Transverse colon (tissue), 4 donors: ENCODE results near the gene OTUD7B.

Source experiments
- EP300 ChIP-seq: sonication (generic); formaldehyde crosslinking; IDR thresholded peaks from one replicate; pipeline ENCODE4 v1.6.1; 2017; ENCODE audit warnings: antibody characterized with exemption, low read depth
- POLR2AphosphoS5 ChIP-seq, 3 donors: sonication (generic); formaldehyde crosslinking; IDR thresholded peaks; one replicate each; pipeline ENCODE4 v1.6.1; 2016; ENCODE audit warnings: antibody characterized with exemption in 3 of 3
- TF ChIP-seq, protein P1 (sequence below), 5 experiments: fragments of 200-600 bp in 3 of 5; fragments of 450-650 bp in 2 of 5; sonication (generic) in 3 of 5; IDR thresholded peaks; 1 replicate in 2 of 5; 2 replicates in 3 of 5; pipeline ENCODE4 v1.5.1; 2016 to 2017; ENCODE audit warnings: antibody characterized with exemption in 5 of 5, inconsistent platforms in 3 of 5, mild to moderate bottlenecking in 2 of 5, moderate library complexity in 1 of 5

GRCh38 chr1:149933208-149933607 lies 77.3 kb downstream of the OTUD7B start:
- no peak for TF ChIP-seq POLR2AphosphoS5 (IDR thresholded peaks at IDR 0.05)
- TF ChIP-seq, protein P1, sequence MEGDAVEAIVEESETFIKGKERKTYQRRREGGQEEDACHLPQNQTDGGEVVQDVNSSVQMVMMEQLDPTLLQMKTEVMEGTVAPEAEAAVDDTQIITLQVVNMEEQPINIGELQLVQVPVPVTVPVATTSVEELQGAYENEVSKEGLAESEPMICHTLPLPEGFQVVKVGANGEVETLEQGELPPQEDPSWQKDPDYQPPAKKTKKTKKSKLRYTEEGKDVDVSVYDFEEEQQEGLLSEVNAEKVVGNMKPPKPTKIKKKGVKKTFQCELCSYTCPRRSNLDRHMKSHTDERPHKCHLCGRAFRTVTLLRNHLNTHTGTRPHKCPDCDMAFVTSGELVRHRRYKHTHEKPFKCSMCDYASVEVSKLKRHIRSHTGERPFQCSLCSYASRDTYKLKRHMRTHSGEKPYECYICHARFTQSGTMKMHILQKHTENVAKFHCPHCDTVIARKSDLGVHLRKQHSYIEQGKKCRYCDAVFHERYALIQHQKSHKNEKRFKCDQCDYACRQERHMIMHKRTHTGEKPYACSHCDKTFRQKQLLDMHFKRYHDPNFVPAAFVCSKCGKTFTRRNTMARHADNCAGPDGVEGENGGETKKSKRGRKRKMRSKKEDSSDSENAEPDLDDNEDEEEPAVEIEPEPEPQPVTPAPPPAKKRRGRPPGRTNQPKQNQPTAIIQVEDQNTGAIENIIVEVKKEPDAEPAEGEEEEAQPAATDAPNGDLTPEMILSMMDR (IDR thresholded peaks at IDR 0.05): no peak
- no peak for TF ChIP-seq EP300
